Stomach (tissue), 4 donors: ENCODE data around the gene ITPRID2.

ENCODE experiments used
- EP300 ChIP-seq: sonication (generic); formaldehyde crosslinking; IDR thresholded peaks from one replicate; pipeline ENCODE4 v1.6.1; 2017; ENCODE audit warnings: antibody characterized with exemption
- POLR2A ChIP-seq, 4 donors: fragments of 450-650 bp; IDR thresholded peaks; one replicate each; pipeline ENCODE4 v1.6.1; 2016; ENCODE audit warnings: antibody characterized with exemption in 4 of 4, control low read depth in 2 of 4, mild to moderate bottlenecking in 1 of 4, moderate library complexity in 1 of 4

DNA sequence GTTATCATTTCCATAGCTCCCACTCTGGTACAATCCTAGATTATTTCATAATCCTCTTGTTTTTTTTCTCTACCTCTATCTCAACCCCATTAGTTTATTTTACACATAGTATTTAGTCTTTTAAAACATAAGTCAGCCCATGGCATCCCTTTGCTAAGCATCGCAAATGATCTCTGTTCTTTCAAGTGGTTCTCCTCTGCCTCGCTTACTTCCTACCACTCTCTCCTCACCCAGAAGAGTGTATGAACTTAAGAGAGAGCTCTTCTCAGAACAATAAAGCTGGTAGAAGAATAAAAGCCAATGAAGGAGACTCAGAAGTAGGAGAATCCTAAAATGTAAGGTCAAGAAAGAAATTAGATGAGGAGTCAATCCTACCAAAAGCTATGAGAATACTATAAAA is 12.2 kb upstream of the ITPRID2 start:
- TF ChIP-seq EP300 (no peak), POLR2A (IDR thresholded peaks at IDR 0.05) (no peak)
